Measurements from ENCODE around the gene CTNNA1.
"Not testable (repeated sequence)": the region's sequence is repeated elsewhere in the genome, so short reads cannot be mapped to it uniquely, and the experiment has no call there.

CTNNA1 gene

GRCh38 chr5:138829341-138829740, 76.1 kb downstream of the CTNNA1 start:
- Mint-ChIP-seq H3K27me3 (peaks cover 4% of the 10 kb centered on the region), H3K4me3 (no peak overlapping the region), H3K36me3 (ENCODE audit: low read depth) (peaks cover 3% of the 10 kb centered on the region), H3K9me3 (no peaks in the 10 kb centered on the region), H3K4me1 (ENCODE audit: low read depth) (peaks cover 9% of the 10 kb centered on the region), H3K27ac (no peak overlapping the region)
- no peak for DNase-seq

GRCh38 chr5:138831703-138832102, 78.5 kb downstream of the CTNNA1 start:
- no peak for DNase-seq
- H3K27me3 Mint-ChIP-seq: peaks cover 4% of the 10 kb centered on the region
- H3K4me3 Mint-ChIP-seq: no peak overlapping the region
- H3K36me3 Mint-ChIP-seq (ENCODE audit: low read depth): peaks cover 3% of the 10 kb centered on the region
- H3K9me3 Mint-ChIP-seq: no peaks in the 10 kb centered on the region
- H3K27ac Mint-ChIP-seq: no peak overlapping the region
- H3K4me1 Mint-ChIP-seq (ENCODE audit: low read depth): peaks cover 2% of the 10 kb centered on the region

GRCh38 chr5:138832218-138832617, 79.0 kb downstream of the CTNNA1 start:
- Mint-ChIP-seq H3K27ac (no peak overlapping the region), H3K9me3 (no peaks in the 10 kb centered on the region), H3K4me3 (no peak overlapping the region), H3K36me3 (ENCODE audit: low read depth) (peaks cover 3% of the 10 kb centered on the region), H3K27me3 (peaks cover 4% of the 10 kb centered on the region), H3K4me1 (ENCODE audit: low read depth) (peaks cover 2% of the 10 kb centered on the region)
- no peak for DNase-seq

- H3K27ac Mint-ChIP-seq: no peak overlapping the region
- peaks cover 4% of the 10 kb centered on the region for H3K27me3 Mint-ChIP-seq
- no peak overlapping the region for H3K4me3 Mint-ChIP-seq
Observed at GRCh38 chr5:138833080-138833479, 79.9 kb downstream of the CTNNA1 start.

GRCh38 chr5:138833726-138834480, 80.7 kb downstream of the CTNNA1 start:
- H3K9me3 Mint-ChIP-seq: no peaks in the 10 kb centered on the region
- DNase-seq: no peak
- H3K27me3 Mint-ChIP-seq: peaks cover 4% of the 10 kb centered on the region
- H3K4me3 Mint-ChIP-seq: no peak overlapping the region
- no peaks in the 10 kb centered on the region for H3K36me3 Mint-ChIP-seq (ENCODE audit: low read depth)
- H3K4me1 Mint-ChIP-seq (ENCODE audit: low read depth): peaks cover 2% of the 10 kb centered on the region
- no peak overlapping the region for H3K27ac Mint-ChIP-seq

More at GRCh38 chr5:138833080-138833479, 79.9 kb downstream of the CTNNA1 start:
- DNase-seq: no peak
- Mint-ChIP-seq H3K4me1 (ENCODE audit: low read depth) (peaks cover 2% of the 10 kb centered on the region), H3K36me3 (ENCODE audit: low read depth) (no peaks in the 10 kb centered on the region), H3K9me3 (no peaks in the 10 kb centered on the region)

GRCh38 chr5:138834853-138835252, 81.6 kb downstream of the CTNNA1 start:
- H3K4me1 Mint-ChIP-seq (ENCODE audit: low read depth); H3K36me3 Mint-ChIP-seq (ENCODE audit: low read depth); DNase-seq; H3K4me3 Mint-ChIP-seq; H3K27ac Mint-ChIP-seq; H3K9me3 Mint-ChIP-seq; H3K27me3 Mint-ChIP-seq: not testable (repeated sequence)

- H3K4me3 Mint-ChIP-seq: no peak overlapping the region
- no peak for DNase-seq
- no peaks in the 10 kb centered on the region for H3K9me3 Mint-ChIP-seq
- no peak overlapping the region for H3K27ac Mint-ChIP-seq
- peaks cover 1% of the 10 kb centered on the region for H3K4me1 Mint-ChIP-seq (ENCODE audit: low read depth)
- H3K36me3 Mint-ChIP-seq (ENCODE audit: low read depth): no peaks in the 10 kb centered on the region
- no peaks in the 10 kb centered on the region for H3K27me3 Mint-ChIP-seq
Observed at GRCh38 chr5:138837160-138837559, 83.9 kb downstream of the CTNNA1 start.

GRCh38 chr5:138840103-138840502, 86.9 kb downstream of the CTNNA1 start:
- Mint-ChIP-seq H3K9me3 (no peaks in the 10 kb centered on the region), H3K36me3 (ENCODE audit: low read depth) (no peaks in the 10 kb centered on the region), H3K27me3 (no peaks in the 10 kb centered on the region), H3K4me3 (no peak overlapping the region), H3K27ac (no peak overlapping the region), H3K4me1 (ENCODE audit: low read depth) (peaks cover 4% of the 10 kb centered on the region)
- no peak for DNase-seq

- Mint-ChIP-seq H3K36me3 (ENCODE audit: low read depth) (no peaks in the 10 kb centered on the region), H3K4me3 (no peak overlapping the region), H3K27ac (no peak overlapping the region), H3K27me3 (no peaks in the 10 kb centered on the region), H3K4me1 (ENCODE audit: low read depth) (peaks cover 4% of the 10 kb centered on the region), H3K9me3 (no peaks in the 10 kb centered on the region)
- DNase-seq: no peak
Observed at GRCh38 chr5:138841531-138841930, 88.3 kb downstream of the CTNNA1 start.

- H3K9me3 Mint-ChIP-seq: no peaks in the 10 kb centered on the region
- no peak overlapping the region for H3K4me3 Mint-ChIP-seq
- peaks cover 4% of the 10 kb centered on the region for H3K4me1 Mint-ChIP-seq (ENCODE audit: low read depth)
- H3K36me3 Mint-ChIP-seq (ENCODE audit: low read depth): no peaks in the 10 kb centered on the region
- H3K27me3 Mint-ChIP-seq: no peaks in the 10 kb centered on the region
- H3K27ac Mint-ChIP-seq: no peak overlapping the region
- DNase-seq: no peak
Observed at GRCh38 chr5:138843316-138844124, 90.3 kb downstream of the CTNNA1 start.

GRCh38 chr5:138844125-138844461, 90.9 kb downstream of the CTNNA1 start:
- no peak overlapping the region for H3K4me3 Mint-ChIP-seq
- peaks cover 4% of the 10 kb centered on the region for H3K4me1 Mint-ChIP-seq (ENCODE audit: low read depth)
- no peaks in the 10 kb centered on the region for H3K9me3 Mint-ChIP-seq
- DNase-seq: no peak
- H3K27ac Mint-ChIP-seq: no peak overlapping the region
- H3K27me3 Mint-ChIP-seq: no peaks in the 10 kb centered on the region
- H3K36me3 Mint-ChIP-seq (ENCODE audit: low read depth): no peaks in the 10 kb centered on the region

GRCh38 chr5:138844812-138845513, 91.7 kb downstream of the CTNNA1 start:
- Mint-ChIP-seq H3K27ac (no peak overlapping the region), H3K4me3 (no peak overlapping the region), H3K36me3 (ENCODE audit: low read depth) (no peaks in the 10 kb centered on the region), H3K27me3 (no peaks in the 10 kb centered on the region), H3K9me3 (no peaks in the 10 kb centered on the region), H3K4me1 (ENCODE audit: low read depth) (peaks cover 4% of the 10 kb centered on the region)
- DNase-seq: no peak

GRCh38 chr5:138849439-138849838, 96.2 kb downstream of the CTNNA1 start:
- Mint-ChIP-seq H3K36me3 (ENCODE audit: low read depth) (no peaks in the 10 kb centered on the region), H3K4me3 (no peak overlapping the region), H3K27me3 (no peaks in the 10 kb centered on the region), H3K4me1 (ENCODE audit: low read depth) (peaks cover 12% of the 10 kb centered on the region), H3K27ac (no peak overlapping the region), H3K9me3 (no peaks in the 10 kb centered on the region)
- no peak for DNase-seq

- no peak overlapping the region for H3K4me3 Mint-ChIP-seq
- no peaks in the 10 kb centered on the region for H3K36me3 Mint-ChIP-seq (ENCODE audit: low read depth)
- no peak overlapping the region for H3K27ac Mint-ChIP-seq
- no peaks in the 10 kb centered on the region for H3K9me3 Mint-ChIP-seq
- DNase-seq: no peak
- no peaks in the 10 kb centered on the region for H3K27me3 Mint-ChIP-seq
- peaks cover 12% of the 10 kb centered on the region for H3K4me1 Mint-ChIP-seq (ENCODE audit: low read depth)
Observed at GRCh38 chr5:138849882-138850281, 96.7 kb downstream of the CTNNA1 start.
